IPS-11a (cell line): ENCODE measurements around the gene RBM10.

Experiments used
- H3K4me3 ChIP-seq: one replicate; pipeline ENCODE4 v1.5.1; 2013; ENCODE audit warnings: low read depth, low read length, control low read depth

RBM10 gene

GRCh38 chrX:47146936-47147859 is 2.2 kb downstream of the RBM10 start:
- H3K4me3 ChIP-seq, result no peak overlapping the region

GRCh38 chrX:47148946-47149345 is 3.9 kb downstream of the RBM10 start:
- H3K4me3 ChIP-seq, result no peak overlapping the region

GRCh38 chrX:47151435-47151834 is 6.4 kb downstream of the RBM10 start:
- H3K4me3 ChIP-seq, result no peak overlapping the region

GRCh38 chrX:47156611-47157520 is 11.8 kb downstream of the RBM10 start:
- no peak overlapping the region for H3K4me3 ChIP-seq

- no peak overlapping the region for H3K4me3 ChIP-seq
Observed at GRCh38 chrX:47158131-47158530, 13.1 kb downstream of the RBM10 start.

- no peak overlapping the region for H3K4me3 ChIP-seq
Observed at GRCh38 chrX:47158781-47159180, 13.8 kb downstream of the RBM10 start.

- no peak overlapping the region for H3K4me3 ChIP-seq
Observed at GRCh38 chrX:47160781-47161180, 15.8 kb downstream of the RBM10 start.

GRCh38 chrX:47162927-47163583 is 18.0 kb downstream of the RBM10 start:
- no peak overlapping the region for H3K4me3 ChIP-seq

GRCh38 chrX:47164420-47164819 is 19.4 kb downstream of the RBM10 start:
- no peak overlapping the region for H3K4me3 ChIP-seq

GRCh38 chrX:47166126-47166525 is 21.1 kb downstream of the RBM10 start:
- H3K4me3 ChIP-seq, result no peak overlapping the region

- H3K4me3 ChIP-seq, result no peak overlapping the region
Observed at GRCh38 chrX:47168495-47169073, 23.6 kb downstream of the RBM10 start.

- no peak overlapping the region for H3K4me3 ChIP-seq
Observed at GRCh38 chrX:47169273-47169672, 24.3 kb downstream of the RBM10 start.

GRCh38 chrX:47169726-47170515 is 24.9 kb downstream of the RBM10 start:
- no peak overlapping the region for H3K4me3 ChIP-seq

- H3K4me3 ChIP-seq, result no peak overlapping the region
Observed at GRCh38 chrX:47170861-47171692, 26.1 kb downstream of the RBM10 start.

- no peak overlapping the region for H3K4me3 ChIP-seq
Observed at GRCh38 chrX:47171996-47172395, 27.0 kb downstream of the RBM10 start.

GRCh38 chrX:47172549-47172948 is 27.5 kb downstream of the RBM10 start:
- H3K4me3 ChIP-seq, result no peak overlapping the region

GRCh38 chrX:47172971-47173792 is 28.2 kb downstream of the RBM10 start:
- H3K4me3 ChIP-seq, result no peak overlapping the region

- H3K4me3 ChIP-seq, result no peak overlapping the region
Observed at GRCh38 chrX:47174376-47174775, 29.4 kb downstream of the RBM10 start.
